Limb (tissue), 2 donors: ENCODE data around the gene DNAJC22.

Source experiments
- DNase-seq, 2 donors: peaks; one replicate each; pipeline ENCODE4 v3.0.0-alpha.2; 2016; ENCODE audit errors: extremely low spot score in 2 of 2

The DNAJC22 gene

DNA sequence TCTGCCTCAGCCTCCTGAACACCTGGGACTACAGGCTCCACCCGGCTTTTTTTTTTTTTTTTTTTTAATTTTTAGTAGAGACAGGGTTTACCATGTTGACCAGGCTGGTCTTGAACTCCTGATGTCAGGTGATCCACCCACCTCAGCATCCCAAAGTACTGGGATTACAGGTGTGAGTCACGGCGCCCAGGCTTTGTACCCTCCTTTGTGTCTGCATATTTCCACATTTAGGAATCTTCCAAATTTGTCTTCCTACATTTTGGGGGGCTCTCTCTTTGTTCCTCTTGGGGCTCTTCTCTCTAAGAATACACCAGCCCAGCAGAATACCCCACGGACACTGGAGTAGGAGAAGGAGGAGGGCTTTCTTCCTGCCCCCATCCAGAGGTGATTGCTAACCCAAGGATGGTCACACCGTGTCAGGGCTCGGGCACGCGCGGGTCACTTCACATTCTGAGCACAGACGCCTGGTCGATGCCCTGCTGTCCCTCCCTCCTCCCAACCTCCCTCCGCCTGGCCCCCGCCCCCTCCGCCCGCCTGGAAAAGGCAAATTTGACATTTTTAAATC lies 2.1 kb upstream of the DNAJC22 start:
- DNase-seq = no peak

DNA sequence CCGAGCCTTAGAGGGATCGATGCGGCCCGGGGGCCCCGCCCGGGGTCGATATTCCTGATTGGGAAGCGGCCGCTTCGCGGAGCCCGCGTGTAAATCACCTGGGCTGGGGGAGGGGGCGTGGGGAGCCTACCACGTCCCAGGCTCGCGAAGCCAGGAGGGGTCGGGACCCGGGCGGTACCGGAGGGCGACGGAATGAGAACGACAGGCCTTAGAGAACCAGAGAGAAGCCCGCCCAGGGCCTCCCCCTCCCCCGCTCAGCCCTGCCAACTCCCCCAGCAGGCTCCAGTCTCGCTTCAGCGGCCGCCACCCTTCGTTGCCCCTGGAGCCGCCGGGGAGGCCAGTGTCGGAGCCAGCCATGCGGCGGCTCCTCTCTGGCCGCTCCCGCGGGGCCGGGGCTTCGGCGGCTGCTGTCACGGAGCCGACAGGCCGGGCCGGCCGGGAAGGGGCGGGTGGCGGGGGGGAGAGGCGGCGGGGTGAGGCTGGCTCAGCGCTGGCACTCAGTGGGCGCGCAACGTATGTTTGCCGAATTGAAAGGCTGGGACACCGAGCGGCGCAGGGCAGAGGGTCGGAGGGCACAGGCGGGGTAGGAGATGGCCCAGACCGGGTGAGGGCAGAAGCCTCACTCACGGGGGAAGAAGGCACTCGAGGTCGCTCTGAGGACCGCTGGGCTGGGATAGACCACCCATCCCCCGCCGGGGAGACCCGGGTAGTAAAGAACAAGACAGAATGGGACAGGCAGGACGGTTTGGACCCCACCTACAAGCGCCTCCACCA lies 1.4 kb upstream of the DNAJC22 start:
- DNase-seq = peak in 1 of 2 donors; percentile 69

GRCh38 chr12:49345825-49346658 lies 646 bp upstream of the DNAJC22 start:
- peak in 1 of 2 donors; percentile 45 for DNase-seq

- DNase-seq = peak in 1 of 2 donors; percentile 89
Observed at GRCh38 chr12:49347311-49348193, 864 bp downstream of the DNAJC22 start.

- no peak for DNase-seq
Observed at GRCh38 chr12:49348781-49349180, 2.1 kb downstream of the DNAJC22 start.

DNA sequence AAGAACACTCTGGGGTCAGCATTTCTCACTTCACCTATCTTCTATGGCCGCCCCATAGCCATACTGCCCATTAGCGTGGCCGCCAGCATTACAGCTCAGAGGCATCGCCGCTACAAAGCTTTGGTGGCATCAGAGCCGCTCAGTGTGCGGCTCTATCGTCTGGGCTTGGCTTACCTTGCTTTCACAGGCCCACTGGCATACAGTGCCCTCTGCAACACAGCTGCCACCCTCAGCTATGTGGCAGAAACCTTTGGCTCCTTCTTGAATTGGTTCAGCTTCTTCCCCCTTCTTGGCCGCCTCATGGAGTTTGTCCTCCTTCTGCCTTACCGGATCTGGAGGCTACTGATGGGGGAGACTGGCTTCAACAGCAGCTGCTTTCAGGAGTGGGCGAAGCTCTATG lies 2.6 kb downstream of the DNAJC22 start:
- DNase-seq = no peak

GRCh38 chr12:49352351-49352750 lies 5.7 kb downstream of the DNAJC22 start:
- DNase-seq = no peak

- no peak for DNase-seq
Observed at GRCh38 chr12:49355913-49356312, 9.2 kb downstream of the DNAJC22 start.

DNA sequence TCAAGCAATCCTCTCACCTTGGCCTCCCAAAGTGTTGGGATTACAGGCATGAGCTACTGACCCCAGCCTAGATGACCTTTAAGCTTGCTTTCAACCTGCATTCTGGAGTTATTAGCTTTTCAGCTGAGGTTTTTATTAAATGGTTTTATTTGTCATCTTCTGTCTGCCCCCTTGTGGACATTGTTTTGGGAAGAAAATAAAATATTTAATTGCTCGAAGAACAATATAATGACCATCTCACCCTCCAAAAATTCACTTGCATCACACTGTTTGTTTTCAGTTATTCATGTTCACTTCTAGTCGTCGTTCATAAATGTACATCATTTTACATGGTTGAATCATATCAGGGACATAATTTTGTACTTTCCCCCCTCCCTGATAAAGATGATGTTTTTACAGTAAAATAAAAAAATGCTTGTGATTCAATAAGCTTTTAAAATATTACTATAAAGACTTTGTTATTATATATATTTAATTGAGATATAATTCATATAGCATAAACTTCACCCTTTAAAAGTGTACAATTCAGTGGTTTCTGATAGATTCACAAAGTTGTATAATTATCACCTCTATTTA lies 10.5 kb downstream of the DNAJC22 start:
- no peak for DNase-seq

DNA sequence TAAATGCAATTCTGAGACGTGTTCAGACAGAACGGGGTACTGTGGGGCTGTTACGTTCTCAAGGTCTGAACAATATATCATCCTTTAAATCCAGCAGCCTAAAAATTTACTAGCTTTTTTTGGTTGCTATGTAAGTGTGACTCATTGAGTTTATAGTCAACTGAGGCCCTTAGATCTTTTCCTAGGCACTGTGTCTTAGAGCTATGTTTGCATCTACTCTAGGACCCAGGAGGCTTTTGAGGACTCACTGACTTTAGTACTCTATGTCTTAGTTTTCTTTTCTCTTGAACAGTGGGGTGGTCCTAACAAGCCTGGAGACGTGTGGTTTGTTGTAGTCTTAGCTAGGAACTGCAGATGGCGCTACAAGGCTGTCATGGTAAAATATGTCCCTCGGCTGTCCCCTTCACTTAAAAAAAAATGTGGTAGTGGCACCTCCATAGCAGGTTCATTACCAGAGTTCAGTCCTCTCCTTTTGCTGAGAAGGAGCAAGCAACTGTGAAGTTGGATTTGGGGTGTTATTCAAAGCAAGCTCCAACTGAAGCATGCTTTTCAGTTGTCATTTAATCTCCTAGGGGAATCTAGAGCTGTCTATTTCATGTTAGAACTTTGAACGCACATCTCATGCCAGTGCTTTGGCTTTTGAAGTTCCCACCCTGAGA lies 11.9 kb downstream of the DNAJC22 start:
- DNase-seq = peak; percentile 53 to 78

- no peak for DNase-seq
Observed at GRCh38 chr12:49359671-49360070, 13.0 kb downstream of the DNAJC22 start.

DNA sequence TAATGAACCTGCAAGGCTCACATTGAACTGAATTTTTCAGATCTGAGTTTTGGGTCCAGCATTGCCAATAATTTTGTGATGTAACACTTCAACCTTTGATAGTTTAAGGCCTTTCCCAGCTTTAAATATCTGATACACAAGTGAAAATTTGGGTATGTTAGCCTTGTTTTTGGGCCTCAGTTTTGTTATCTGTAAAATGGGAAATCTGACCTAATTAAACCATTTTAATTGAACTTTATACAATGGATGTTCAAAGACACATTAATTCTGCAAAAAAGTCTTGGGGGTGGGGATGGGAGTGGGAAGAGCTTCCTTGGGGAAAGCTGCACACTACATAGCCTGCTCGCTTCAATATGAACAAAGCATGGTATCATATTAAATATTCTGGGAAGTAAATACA lies 15.4 kb downstream of the DNAJC22 start:
- DNase-seq = no peak

- DNase-seq = no peak
Observed at GRCh38 chr12:49364989-49365388, 18.3 kb downstream of the DNAJC22 start.

- DNase-seq = no peak
Observed at GRCh38 chr12:49365542-49365941, 18.9 kb downstream of the DNAJC22 start.

DNA sequence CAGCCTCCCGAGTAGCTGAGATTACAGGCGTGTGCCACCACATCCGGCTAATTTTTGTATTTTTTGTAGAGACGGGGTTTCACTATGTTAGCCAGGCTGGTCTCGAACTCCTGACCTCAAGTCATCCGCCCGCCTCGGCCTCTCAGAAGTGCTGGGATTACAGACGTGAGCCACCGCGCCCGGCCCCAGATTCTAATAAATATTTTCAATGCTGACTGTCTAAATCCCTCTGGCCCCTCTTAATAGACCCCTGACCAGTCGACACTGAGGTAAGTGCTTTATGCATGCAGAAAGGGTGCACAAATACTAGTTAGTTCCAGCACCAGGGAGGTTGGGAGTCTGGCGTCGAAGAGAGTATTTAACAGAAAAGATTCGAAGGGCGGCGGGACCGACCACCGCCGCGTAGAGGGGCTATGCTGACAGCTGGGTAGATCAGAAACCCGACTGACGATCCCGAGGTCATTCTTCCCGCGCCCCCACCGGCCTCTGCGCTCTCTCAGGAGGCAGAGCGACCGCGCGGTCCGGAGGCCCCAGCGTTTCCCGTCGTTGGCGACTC lies 19.5 kb downstream of the DNAJC22 start:
- no peak for DNase-seq

DNA sequence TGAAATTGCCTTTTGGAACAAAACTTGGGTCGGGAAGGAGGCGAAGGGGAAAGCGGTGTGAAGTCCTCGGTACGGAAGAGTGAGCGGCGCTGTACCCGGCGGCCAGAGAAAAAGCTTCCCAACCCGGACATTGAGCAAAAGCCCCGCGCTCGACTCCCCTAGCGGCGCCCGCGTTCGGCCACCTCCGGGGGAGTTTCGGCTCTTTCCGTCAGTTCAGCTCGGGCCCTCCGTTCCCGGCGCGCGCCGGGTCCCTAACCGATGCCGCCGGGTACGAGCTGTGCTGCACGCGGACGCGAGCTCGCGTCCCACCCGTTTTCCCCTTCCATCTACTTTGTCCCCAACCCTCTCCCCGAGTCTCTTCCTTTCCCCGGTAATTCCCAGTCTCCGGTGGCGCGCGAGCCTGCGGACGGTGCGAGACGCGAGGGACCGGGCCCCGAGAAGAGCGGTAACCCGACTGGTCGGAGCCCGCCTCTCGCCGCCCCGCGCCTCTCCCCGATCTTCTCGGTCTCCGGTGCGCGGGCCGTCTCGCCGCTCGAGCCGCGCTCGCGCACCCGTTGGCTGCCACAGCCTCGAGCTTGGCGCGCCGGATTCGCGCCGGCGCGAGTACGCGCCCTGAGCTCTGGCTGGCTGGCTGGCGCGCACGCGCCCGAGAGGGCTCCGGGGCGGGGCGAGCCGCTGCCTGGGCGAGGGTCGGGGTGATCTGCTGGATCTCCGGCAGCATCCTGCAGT lies 20.1 kb downstream of the DNAJC22 start:
- DNase-seq = peak; percentile 95 to 99

- peak in 1 of 2 donors; percentile 43 for DNase-seq
Observed at GRCh38 chr12:49367381-49368239, 20.9 kb downstream of the DNAJC22 start, which contains the start of gene SPATS2. Gene SPATS2, plus strand, starts transcription at chr12:49367462. Its CDS starts 93,551 bp downstream, at chr12:49461013.

GRCh38 chr12:49368240-49368600 lies 21.5 kb downstream of the DNAJC22 start:
- no peak for DNase-seq
